HepG2 (cell line): Measurements from ENCODE around the gene XPO5. TPM values are rescaled to one million over a fixed set of nuclear protein-coding genes. Genes with fewer than 3 reads are reported as not detected.

Source experiments
- ARHGAP35 ChIP-seq: sonication (generic); formaldehyde crosslinking; IDR thresholded peaks from 2 replicates; pipeline ENCODE4 v1.9.0; 2022; ENCODE audit warnings: mild to moderate bottlenecking, inconsistent platforms, moderate library complexity, missing genetic modification reagents, borderline replicate concordance
- PHF21A ChIP-seq: sonication (generic); formaldehyde crosslinking; IDR thresholded peaks from 2 replicates; pipeline ENCODE4 v1.5.0; 2020; ENCODE audit warnings: mild to moderate bottlenecking, missing genetic modification reagents
- RXRB ChIP-seq: IDR thresholded peaks from 2 replicates; pipeline ENCODE4 v1.6.1; 2016; ENCODE audit warnings: borderline replicate concordance, missing genetic modification reagents, missing compliant biosample characterization
- TBX2 ChIP-seq: sonication (generic); formaldehyde crosslinking; IDR thresholded peaks from 2 replicates; pipeline ENCODE4 v1.5.0; 2020; ENCODE audit warnings: missing genetic modification reagents, mild to moderate bottlenecking, borderline replicate concordance
- ZNF367 ChIP-seq: sonication (generic); formaldehyde crosslinking; IDR thresholded peaks from 2 replicates; pipeline ENCODE4 v1.4.0; 2020; ENCODE audit warnings: missing genetic modification reagents, borderline replicate concordance
- ZNF589 ChIP-seq: sonication (generic); formaldehyde crosslinking; conservative IDR thresholded peaks from 2 replicates; pipeline ENCODE4 v1.8.0; 2022; ENCODE audit warnings: mild to moderate bottlenecking, moderate library complexity, missing genetic modification reagents
- ZNF776 ChIP-seq: sonication (generic); formaldehyde crosslinking; IDR thresholded peaks from 2 replicates; pipeline ENCODE4 v1.4.0; 2020; ENCODE audit warnings: mild to moderate bottlenecking, missing genetic modification reagents
- ZNF781 ChIP-seq: sonication (generic); formaldehyde crosslinking; IDR thresholded peaks from 2 replicates; pipeline ENCODE4 v1.5.1; 2020; ENCODE audit warnings: borderline replicate concordance, mild to moderate bottlenecking, missing genetic modification reagents; ENCODE audit errors: not compliant biosample characterization
- ZNF83 ChIP-seq: sonication (generic); formaldehyde crosslinking; IDR thresholded peaks from 2 replicates; pipeline ENCODE4 v1.4.0; 2020; ENCODE audit warnings: missing genetic modification reagents, mild to moderate bottlenecking, borderline replicate concordance
- polyA plus RNA-seq, 8 experiments: library from polyadenylated mRNA; depleted of rRNA in 3 of 8; stranded (reverse) in 7 of 8; unstranded in 1 of 8; fragments of >200 nt; fragmentation: Illumina TruSeq in 4 of 8; extraction: Trizol in 4 of 8; gene quantifications; 2 replicates each; pipeline versions ENCODE4 v1.2.1 to v1.2.3, GENCODE V29; 2011 to 2016; ENCODE audit warnings: low read depth in 4 of 8, missing spikeins in 1 of 8, mixed read lengths in 1 of 8; ENCODE audit not compliant: insufficient read depth in 1 of 8
- total RNA-seq, 5 experiments: library from RNA; depleted of rRNA; stranded (reverse); fragments of >200 nt; fragmentation: Illumina TruSeq; extraction: Trizol; gene quantifications; 2 replicates each; pipeline ENCODE4 v1.2.3, GENCODE V29; 2016; ENCODE audit warnings: low read depth in 1 of 5
- TF ChIP-seq, protein P1 (sequence below): sonication (generic); formaldehyde crosslinking; IDR thresholded peaks from 2 replicates; pipeline ENCODE4 v1.4.0; 2020; ENCODE audit warnings: missing genetic modification reagents, borderline replicate concordance
- TF ChIP-seq, protein P2 (sequence below): sonication (generic); formaldehyde crosslinking; IDR thresholded peaks from 2 replicates; pipeline ENCODE4 v1.5.1; 2020; ENCODE audit warnings: mild to moderate bottlenecking, moderate library complexity, missing genetic modification reagents
- TF ChIP-seq, protein P3 (sequence below): IDR thresholded peaks from 2 replicates; pipeline ENCODE4 v1.6.1; 2016; ENCODE audit warnings: low read depth, control low read depth
- TF ChIP-seq, protein P4 (sequence below): sonication (generic); formaldehyde crosslinking; IDR thresholded peaks from 2 replicates; pipeline ENCODE4 v1.4.0; 2020; ENCODE audit warnings: missing genetic modification reagents
- TF ChIP-seq, protein P5 (sequence below): sonication (generic); formaldehyde crosslinking; IDR thresholded peaks from 2 replicates; pipeline ENCODE4 v1.9.0; 2021; ENCODE audit warnings: missing genetic modification reagents, borderline replicate concordance

XPO5 gene
- total and polyA plus RNA-seq, 2 of the 13 experiments (the other 11 are each of a cell fraction or from before 2014, with no cell fraction given): 52.2 to 68.0 TPM

DNA sequence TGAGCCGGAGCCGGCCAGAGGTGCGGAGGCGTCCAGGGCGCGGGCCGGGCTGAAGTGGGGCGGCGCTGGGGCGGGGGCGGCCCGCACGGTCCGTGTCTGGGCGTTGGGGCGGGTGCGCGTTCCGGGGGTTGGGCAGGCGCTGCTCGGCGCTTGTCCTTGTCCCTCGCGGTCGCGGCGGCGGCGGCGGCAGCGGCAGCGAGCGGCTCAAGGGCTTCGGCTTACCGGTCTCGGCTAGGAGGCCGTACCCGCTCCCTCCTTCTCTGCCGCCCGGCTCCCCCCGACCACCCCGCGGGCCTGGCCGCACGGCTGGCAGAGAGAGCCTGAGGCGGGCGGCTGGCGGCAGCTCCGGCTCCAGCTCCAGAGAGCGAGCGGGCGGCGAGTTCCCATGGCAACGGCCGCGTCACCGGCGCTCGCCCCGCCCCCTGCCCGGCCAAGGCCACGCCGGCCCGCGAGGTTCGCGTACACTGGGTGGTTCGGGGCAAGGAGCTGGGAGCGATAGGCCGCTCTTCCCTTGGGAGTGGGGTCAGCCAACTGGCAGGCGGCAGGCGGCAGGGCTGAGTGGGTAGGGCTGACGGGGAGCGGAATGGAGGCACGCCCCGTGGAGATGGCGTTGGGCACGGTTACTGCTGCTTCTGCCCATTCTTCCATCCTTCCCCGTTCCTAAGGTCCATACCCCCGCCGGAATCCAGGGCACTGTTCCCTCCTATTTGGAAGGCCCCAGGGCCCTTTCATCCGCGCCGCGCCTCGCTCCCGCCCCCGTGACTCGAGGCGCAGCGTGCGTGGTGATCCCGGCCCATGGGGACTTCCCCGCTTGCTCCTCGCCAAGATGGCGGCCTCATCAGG lies 65.6 kb downstream of the XPO5 start, which contains the start of gene LRRC73 (continued):
- TF ChIP-seq, protein P1, sequence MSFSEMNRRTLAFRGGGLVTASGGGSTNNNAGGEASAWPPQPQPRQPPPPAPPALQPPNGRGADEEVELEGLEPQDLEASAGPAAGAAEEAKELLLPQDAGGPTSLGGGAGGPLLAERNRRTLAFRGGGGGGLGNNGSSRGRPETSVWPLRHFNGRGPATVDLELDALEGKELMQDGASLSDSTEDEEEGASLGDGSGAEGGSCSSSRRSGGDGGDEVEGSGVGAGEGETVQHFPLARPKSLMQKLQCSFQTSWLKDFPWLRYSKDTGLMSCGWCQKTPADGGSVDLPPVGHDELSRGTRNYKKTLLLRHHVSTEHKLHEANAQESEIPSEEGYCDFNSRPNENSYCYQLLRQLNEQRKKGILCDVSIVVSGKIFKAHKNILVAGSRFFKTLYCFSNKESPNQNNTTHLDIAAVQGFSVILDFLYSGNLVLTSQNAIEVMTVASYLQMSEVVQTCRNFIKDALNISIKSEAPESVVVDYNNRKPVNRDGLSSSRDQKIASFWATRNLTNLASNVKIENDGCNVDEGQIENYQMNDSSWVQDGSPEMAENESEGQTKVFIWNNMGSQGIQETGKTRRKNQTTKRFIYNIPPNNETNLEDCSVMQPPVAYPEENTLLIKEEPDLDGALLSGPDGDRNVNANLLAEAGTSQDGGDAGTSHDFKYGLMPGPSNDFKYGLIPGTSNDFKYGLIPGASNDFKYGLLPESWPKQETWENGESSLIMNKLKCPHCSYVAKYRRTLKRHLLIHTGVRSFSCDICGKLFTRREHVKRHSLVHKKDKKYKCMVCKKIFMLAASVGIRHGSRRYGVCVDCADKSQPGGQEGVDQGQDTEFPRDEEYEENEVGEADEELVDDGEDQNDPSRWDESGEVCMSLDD (CRISPR knock-in tag): no peak
- TF ChIP-seq ZNF776 (CRISPR knock-in tag): peak; percentile 57; the same call in 1 of the 2 replicates
- TF ChIP-seq, protein P2, sequence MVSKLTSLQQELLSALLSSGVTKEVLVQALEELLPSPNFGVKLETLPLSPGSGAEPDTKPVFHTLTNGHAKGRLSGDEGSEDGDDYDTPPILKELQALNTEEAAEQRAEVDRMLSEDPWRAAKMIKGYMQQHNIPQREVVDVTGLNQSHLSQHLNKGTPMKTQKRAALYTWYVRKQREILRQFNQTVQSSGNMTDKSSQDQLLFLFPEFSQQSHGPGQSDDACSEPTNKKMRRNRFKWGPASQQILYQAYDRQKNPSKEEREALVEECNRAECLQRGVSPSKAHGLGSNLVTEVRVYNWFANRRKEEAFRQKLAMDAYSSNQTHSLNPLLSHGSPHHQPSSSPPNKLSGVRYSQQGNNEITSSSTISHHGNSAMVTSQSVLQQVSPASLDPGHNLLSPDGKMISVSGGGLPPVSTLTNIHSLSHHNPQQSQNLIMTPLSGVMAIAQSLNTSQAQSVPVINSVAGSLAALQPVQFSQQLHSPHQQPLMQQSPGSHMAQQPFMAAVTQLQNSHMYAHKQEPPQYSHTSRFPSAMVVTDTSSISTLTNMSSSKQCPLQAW (CRISPR knock-in tag): 0 out of 2 replicates have a peak, but pooled peaks have one; percentile 27
- TF ChIP-seq RXRB: 0 out of 2 replicates have a peak, but pooled peaks have one; percentile 15
- no peak for TF ChIP-seq ZNF589 (CRISPR knock-in tag)
- TF ChIP-seq, protein P3, sequence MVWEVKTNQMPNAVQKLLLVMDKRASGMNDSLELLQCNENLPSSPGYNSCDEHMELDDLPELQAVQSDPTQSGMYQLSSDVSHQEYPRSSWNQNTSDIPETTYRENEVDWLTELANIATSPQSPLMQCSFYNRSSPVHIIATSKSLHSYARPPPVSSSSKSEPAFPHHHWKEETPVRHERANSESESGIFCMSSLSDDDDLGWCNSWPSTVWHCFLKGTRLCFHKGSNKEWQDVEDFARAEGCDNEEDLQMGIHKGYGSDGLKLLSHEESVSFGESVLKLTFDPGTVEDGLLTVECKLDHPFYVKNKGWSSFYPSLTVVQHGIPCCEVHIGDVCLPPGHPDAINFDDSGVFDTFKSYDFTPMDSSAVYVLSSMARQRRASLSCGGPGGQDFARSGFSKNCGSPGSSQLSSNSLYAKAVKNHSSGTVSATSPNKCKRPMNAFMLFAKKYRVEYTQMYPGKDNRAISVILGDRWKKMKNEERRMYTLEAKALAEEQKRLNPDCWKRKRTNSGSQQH (CRISPR knock-in tag): peak; percentile 54; the same call in 1 of the 2 replicates
- TF ChIP-seq, protein P4, sequence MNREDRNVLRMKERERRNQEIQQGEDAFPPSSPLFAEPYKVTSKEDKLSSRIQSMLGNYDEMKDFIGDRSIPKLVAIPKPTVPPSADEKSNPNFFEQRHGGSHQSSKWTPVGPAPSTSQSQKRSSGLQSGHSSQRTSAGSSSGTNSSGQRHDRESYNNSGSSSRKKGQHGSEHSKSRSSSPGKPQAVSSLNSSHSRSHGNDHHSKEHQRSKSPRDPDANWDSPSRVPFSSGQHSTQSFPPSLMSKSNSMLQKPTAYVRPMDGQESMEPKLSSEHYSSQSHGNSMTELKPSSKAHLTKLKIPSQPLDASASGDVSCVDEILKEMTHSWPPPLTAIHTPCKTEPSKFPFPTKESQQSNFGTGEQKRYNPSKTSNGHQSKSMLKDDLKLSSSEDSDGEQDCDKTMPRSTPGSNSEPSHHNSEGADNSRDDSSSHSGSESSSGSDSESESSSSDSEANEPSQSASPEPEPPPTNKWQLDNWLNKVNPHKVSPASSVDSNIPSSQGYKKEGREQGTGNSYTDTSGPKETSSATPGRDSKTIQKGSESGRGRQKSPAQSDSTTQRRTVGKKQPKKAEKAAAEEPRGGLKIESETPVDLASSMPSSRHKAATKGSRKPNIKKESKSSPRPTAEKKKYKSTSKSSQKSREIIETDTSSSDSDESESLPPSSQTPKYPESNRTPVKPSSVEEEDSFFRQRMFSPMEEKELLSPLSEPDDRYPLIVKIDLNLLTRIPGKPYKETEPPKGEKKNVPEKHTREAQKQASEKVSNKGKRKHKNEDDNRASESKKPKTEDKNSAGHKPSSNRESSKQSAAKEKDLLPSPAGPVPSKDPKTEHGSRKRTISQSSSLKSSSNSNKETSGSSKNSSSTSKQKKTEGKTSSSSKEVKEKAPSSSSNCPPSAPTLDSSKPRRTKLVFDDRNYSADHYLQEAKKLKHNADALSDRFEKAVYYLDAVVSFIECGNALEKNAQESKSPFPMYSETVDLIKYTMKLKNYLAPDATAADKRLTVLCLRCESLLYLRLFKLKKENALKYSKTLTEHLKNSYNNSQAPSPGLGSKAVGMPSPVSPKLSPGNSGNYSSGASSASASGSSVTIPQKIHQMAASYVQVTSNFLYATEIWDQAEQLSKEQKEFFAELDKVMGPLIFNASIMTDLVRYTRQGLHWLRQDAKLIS (CRISPR knock-in tag): no peak
- TF ChIP-seq PHF21A (CRISPR knock-in tag): no peak
- no peak for TF ChIP-seq ZNF367 (CRISPR knock-in tag)
- TF ChIP-seq, protein P5, sequence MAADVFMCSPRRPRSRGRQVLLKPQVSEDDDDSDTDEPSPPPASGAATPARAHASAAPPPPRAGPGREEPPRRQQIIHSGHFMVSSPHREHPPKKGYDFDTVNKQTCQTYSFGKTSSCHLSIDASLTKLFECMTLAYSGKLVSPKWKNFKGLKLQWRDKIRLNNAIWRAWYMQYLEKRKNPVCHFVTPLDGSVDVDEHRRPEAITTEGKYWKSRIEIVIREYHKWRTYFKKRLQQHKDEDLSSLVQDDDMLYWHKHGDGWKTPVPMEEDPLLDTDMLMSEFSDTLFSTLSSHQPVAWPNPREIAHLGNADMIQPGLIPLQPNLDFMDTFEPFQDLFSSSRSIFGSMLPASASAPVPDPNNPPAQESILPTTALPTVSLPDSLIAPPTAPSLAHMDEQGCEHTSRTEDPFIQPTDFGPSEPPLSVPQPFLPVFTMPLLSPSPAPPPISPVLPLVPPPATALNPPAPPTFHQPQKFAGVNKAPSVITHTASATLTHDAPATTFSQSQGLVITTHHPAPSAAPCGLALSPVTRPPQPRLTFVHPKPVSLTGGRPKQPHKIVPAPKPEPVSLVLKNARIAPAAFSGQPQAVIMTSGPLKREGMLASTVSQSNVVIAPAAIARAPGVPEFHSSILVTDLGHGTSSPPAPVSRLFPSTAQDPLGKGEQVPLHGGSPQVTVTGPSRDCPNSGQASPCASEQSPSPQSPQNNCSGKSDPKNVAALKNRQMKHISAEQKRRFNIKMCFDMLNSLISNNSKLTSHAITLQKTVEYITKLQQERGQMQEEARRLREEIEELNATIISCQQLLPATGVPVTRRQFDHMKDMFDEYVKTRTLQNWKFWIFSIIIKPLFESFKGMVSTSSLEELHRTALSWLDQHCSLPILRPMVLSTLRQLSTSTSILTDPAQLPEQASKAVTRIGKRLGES (CRISPR knock-in tag): no peak
- TF ChIP-seq TBX2: peak; percentile 64; the same call in 1 of the 2 replicates
- no peak for TF ChIP-seq ZNF781 (CRISPR knock-in tag)
- peak; percentile 58; the same call in 1 of the 2 replicates for TF ChIP-seq ZNF83 (CRISPR knock-in tag)
- no peak for TF ChIP-seq ARHGAP35 (CRISPR knock-in tag)
